Measurements from ENCODE around the gene TMEM115. TPM values are rescaled to one million over a fixed set of nuclear protein-coding genes. Genes with fewer than 3 reads are reported as not detected.

TMEM115 gene
- total and polyA plus RNA-seq, 2 of the 13 experiments (the other 11 are each of a cell fraction or from before 2014, with no cell fraction given) = 22.1 to 30.7 TPM

- no peak for TF ChIP-seq MLXIP (CRISPR knock-in tag; IDR thresholded peaks at IDR 0.05; ENCODE audit: borderline replicate concordance)
- peak; percentile 92 for TF ChIP-seq ZC3H13 (CRISPR knock-in tag; IDR thresholded peaks at IDR 0.05)
- TF ChIP-seq ZSCAN20 (CRISPR knock-in tag; IDR thresholded peaks at IDR 0.05; ENCODE audit: borderline replicate concordance) = 0 out of 2 replicates have a peak, but pooled peaks have one; percentile 33
- peak; percentile 69 for TF ChIP-seq ZNF580 (CRISPR knock-in tag; IDR thresholded peaks at IDR 0.05; ENCODE audit: borderline replicate concordance, low read depth)
- TF ChIP-seq PCBP1 (IDR thresholded peaks at IDR 0.05; ENCODE audit: borderline replicate concordance, low read depth, low read length) = 0 out of 2 replicates have a peak, but pooled peaks have one; percentile 26
- peak; percentile 59 for TF ChIP-seq PAXIP1 (CRISPR knock-in tag; conservative IDR thresholded peaks at IDR 0.05)
- peak; percentile 30 for TF ChIP-seq ZNF407 (CRISPR knock-in tag; IDR thresholded peaks at IDR 0.05; ENCODE audit: not compliant biosample characterization)
- TF ChIP-seq ZNF235 (CRISPR knock-in tag; IDR thresholded peaks at IDR 0.05; ENCODE audit: borderline replicate concordance) = peak; percentile 94; the same call in 1 of the 2 replicates
- peak; percentile 84 for TF ChIP-seq CSRNP1 (CRISPR knock-in tag; IDR thresholded peaks at IDR 0.05)
- peak; percentile 27; the same call in 1 of the 2 replicates for TF ChIP-seq FOXK1 (CRISPR knock-in tag; IDR thresholded peaks at IDR 0.05; ENCODE audit: borderline replicate concordance, low read depth)
Observed at GRCh38 chr3:50337175-50337861, 22.0 kb downstream of the TMEM115 start (continued).

All from HepG2 (cell line).